Ammon's horn (tissue), 1 donor: ENCODE measurements around the gene FADS1.

Experiments
- DNase-seq: peaks from one replicate; pipeline ENCODE4 v3.0.0-alpha.2; 2016; ENCODE audit warnings: low spot score

Gene FADS1

DNA sequence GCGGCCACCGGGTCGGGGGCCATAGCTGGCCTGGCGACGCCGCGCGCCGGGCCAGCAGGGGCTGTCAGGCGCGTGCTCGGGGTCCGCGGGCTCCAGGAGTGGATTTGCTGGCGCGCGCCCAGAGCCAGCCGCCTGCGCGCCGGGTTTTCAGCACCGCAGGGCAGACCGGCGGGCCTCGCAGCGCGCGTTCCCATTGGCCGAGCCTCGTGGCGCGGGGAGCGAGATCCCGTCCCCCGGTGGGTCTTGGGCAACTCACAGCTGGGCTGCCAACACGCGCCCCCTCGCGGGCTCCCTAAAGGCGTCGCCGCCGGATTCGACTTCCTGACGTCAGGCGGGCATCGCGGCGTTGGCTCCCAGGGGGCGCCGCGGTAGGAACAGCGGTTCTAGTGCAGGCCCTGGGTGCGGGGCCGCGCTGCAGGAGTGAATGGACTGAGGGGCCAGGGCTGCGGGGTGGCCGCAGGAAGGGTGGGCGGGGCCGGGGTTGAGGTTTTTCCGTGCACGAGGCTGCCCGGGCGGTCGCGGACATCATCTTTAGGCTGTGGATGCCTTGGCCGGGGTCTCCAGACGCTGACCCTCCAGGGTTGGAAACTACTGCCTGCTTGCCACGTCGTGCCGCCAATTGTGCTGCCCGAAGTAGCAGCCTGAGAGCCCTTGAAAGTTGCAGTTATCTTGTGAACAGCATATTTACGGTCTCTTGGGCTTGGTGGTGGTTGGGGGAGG lies at the start of gene FADS1:
TSS of gene FADS1 (minus strand) at position 268 of the 720 bp plus-strand sequence. CDS start at position 194, 74 bp downstream.
- DNase-seq = peak; percentile 94

- no peak for DNase-seq
Observed at GRCh38 chr11:61866231-61866957, 49.6 kb upstream of the FADS1 start.

DNA sequence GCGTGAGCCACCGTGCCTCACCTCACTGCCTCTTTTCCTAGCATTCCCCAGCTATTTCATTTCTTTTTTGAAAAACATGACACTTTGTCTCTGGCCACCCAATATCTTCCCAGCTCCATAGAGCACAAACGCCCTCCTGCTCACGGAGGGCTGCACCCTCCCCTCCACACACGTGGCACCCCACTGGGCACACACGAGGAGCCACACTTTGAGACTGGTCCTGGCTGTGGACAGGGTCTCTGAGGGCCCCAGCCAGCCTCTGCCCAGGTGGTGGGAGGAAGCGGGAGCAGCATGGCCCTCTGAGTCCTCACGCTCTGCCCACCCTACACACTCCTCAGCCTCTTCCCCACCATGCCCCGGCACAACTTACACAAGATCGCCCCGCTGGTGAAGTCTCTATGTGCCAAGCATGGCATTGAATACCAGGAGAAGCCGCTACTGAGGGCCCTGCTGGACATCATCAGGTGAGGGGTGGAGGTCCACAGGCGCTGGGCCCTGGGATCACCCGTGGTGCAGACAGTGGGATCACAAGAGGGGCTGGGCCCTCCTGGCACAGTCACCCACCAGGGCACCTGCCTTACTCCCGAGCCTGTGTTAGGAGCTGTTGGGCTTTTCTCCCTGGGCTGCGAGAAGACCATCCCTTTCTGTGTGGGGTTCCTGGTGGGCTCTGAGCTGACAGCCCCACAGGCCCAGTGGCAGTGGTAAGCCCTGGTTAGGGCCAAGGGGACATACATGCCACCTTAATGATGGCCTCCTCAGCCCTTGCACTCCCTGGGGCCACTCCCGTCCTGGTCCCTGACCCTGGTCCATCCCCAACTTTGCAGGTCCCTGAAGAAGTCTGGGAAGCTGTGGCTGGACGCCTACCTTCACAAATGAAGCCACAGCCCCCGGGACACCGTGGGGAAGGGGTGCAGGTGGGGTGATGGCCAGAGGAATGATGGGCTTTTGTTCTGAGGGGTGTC lies 48.3 kb upstream of the FADS1 start:
- DNase-seq = no peak

DNA sequence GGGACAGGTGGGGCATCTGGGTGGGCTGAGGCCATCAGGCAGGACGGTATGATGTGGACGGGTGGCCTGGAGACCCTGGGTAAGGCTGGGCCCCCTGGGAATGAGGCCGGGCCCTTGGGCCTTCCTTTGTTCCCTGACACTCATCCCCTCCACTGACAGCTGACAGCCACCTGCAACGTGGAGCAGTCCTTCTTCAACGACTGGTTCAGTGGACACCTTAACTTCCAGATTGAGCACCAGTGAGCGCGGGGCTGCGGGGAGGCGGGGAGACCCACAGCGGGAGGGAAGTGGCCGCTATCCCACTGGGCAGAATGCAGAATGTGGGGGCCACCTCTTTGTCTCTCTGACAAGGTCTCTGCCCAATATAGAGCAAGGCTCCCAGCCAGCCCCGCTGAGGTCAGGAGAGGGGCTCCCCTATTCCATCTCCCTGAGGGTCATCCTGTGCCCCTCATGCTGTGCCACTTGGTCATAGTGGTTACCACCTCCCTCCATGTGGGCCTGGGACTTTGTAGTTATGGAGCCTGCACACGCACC lies 46.8 kb upstream of the FADS1 start:
- DNase-seq = no peak

GRCh38 chr11:61862714-61863547 lies 46.1 kb upstream of the FADS1 start:
- DNase-seq = no peak

DNA sequence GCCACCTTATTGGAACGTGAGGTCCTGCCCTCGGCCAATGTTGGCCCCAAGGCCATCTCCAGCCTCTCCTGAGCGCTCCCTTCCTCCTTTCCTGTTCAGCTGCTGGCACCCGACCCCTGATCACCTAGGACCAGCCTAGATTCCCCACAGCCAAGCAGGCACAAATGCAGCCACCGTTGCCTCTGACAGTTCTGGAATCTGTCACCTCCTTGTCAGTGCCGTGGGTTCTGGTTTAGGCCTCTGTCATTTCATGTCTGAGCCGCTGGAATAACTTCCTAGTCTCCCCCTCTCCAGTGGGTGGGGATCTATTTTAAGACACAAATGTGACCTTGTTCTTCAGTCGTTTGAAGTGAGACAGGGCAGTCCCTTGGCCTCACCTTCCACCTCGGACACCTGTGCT lies 44.8 kb upstream of the FADS1 start:
- no peak for DNase-seq

DNA sequence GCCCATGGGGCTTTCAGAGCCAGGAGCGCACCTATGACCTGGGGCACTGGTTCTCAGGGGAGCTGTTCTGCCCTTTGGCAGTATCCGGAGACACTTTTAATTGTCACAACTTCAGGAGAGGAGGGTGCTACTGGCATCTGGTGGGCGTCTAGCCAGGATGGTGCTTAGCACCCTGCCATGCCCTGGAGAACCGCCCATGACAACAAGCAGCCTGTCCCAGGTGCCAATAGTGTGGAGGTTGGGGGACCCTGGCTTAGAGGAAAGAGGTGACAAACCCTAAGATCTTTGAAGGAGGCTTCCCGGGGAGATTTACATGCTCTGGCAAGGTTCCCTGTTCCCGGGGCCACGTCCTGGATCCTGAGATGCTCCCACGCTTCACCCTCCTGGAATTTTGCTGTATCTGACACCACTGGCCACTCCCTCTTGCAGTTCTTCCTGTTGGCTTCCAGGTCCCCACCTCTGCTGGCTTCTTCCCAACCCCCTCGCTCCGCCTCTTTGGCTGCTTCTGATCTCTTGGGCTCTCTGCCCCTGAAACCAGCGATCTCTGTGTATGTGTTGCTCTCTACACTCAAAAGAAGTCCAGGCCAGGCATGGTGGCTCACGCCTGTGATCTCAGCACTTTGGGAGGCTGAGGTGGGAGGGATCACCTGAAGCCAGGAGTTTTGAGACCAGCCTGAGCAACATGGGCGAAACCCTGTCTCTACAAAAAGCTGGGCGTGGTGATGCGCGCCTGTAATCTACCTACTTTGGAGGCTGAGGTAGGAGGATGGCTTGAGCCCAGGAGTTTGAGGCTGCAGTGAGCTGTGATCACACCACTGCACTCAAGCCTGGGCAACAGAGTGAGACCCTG lies 43.5 kb upstream of the FADS1 start:
- DNase-seq = no peak

GRCh38 chr11:61855939-61856680 lies 39.3 kb upstream of the FADS1 start:
- no peak for DNase-seq

DNA sequence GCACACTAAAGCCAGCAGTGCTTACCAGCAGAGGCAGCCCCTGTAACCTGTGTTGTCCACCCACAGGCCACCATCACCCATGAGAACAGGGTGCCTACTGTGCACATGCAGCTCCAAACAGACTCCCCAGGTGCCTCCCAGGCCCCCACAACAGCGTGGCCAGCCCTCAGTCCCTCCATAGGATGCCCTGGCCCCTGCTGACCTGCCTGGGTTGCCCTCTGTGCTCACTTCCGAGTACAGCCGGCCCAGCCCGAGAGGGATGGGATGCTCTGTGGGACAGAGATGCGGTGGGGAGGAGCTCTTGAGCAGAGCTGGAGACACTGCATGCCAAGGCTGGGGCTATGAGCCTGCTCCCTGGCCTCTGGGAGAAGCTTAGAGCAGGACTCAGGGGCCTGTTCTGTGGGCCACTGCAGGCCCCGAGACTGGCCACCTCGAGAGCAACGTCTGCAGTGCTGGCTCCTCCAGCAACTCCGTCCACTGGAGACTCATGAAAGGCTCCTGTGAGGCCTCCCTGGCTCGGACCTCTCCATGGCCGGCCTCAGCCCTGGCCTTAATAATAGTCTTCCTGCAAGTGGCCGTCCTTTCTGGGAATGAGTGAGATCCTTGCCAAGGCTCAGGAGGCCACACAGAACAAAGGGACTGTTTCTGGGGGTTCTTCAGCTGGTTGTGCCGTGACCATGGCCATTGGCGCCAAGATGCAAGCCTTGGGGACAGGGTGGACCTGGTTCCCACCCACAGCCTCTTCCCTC lies 38.3 kb upstream of the FADS1 start:
- no peak for DNase-seq

GRCh38 chr11:61854206-61854895 lies 37.5 kb upstream of the FADS1 start:
- DNase-seq = no peak

GRCh38 chr11:61853698-61854169 lies 36.9 kb upstream of the FADS1 start:
- DNase-seq = peak; percentile 74

DNA sequence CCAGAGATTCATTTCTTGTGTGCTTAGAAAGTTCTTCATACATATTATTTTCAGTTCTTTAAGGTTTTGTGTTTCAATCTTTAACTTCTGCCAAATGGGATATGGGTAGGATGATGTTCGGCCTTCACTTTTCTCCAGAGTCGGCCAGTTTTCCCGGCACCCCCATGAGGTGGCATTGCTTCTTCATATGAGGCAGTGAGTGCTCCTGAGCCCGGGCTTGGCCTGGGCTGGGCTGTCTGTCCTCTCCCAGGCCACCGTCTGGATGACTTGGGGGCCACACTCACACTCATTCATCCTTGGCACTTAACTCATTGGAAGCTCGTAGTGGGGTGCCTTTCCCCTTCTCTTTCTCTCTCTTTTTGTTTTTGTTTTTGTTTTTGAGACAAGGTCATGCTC lies 35.1 kb upstream of the FADS1 start:
- no peak for DNase-seq

DNA sequence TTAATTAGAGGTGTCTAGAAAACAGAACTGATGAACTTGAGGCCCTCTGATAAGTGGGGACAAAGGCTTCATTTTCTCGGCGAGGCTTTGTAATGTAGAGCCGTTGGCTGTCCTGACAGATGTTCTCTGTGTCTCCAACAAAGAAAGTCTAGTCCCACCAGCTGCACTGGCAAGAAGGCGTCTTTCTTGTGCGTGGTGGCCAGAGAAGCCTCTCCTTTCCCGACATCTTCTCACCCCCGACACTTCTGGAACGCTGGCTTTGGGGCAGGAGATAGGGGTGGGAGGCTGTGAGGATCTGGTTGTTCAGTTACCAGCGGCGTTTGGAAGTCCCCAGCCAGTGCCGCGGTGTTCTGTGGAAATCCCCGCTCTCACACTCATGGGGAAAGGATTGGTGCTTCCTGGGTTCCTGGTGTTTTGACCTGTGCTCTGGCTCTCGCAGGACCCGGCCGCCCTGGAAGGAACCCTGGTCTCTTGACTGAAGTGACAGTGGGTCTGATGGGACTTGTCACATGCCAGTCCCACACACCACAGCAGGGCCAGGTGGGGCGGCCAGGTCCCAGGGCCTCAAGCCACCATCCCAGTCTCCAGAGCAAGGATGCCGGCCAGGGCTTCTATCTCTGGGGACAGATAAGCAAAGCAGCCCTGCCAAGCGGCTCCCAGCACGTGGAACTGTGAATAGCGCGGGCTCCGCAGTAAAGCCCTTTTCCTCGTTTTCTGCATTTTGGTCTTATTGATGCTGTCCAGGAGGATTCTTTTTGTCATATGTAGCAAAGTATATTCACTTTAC lies 34.5 kb upstream of the FADS1 start:
- peak; percentile 68 for DNase-seq

DNA sequence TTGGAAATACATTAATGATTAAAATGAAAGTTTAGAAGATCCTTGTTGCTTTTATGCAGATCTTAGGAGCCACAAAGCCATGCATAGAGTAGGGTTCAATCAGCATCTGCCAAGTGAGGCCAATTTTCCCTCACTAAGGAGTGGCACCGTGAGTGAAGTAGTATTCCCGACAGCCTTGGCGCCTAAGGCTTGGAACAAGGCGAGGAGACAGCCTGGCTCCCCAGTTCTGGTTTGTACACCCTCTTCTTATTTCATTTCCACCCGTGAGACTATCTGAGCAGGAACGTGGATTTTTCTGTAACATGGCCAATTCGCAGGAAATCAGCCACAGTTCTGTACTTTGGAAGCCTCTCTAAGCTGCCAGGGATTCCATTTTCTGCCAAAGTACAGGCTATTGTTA lies 33.9 kb upstream of the FADS1 start:
- DNase-seq = peak; percentile 62

GRCh38 chr11:61848631-61849030 lies 31.8 kb upstream of the FADS1 start:
- no peak for DNase-seq

DNA sequence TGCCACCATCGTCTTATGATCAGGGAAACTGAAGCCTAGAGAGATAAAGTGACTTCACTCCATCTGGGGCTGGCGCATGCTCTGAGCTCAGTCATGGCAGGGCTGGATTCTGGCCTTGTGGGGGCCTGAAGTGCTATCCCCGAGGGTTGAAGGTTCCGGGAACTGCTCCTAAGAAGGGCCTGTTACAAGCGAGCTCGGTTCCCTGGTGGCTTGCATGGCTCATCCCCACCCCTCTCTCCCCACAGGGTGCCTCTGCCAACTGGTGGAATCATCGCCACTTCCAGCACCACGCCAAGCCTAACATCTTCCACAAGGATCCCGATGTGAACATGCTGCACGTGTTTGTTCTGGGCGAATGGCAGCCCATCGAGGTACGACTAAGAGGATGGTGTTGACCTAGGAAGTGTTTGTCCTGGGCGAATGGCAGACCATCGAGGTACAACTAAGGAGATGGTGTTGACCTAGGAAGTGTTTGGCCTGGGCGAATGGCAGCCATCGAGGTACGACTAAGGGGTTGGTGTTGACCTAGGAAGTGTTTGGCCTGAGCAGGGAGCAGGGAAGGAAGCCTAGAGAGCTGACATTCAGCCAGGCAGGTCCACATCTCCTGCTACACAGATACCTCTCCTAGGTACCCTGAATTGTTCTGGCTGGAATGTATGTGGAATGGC lies 31.2 kb upstream of the FADS1 start:
- DNase-seq = no peak
